ENCODE results near the gene C9orf85.
"Not testable (repeated sequence)": the region's sequence is repeated elsewhere in the genome, so short reads cannot be mapped to it uniquely, and the experiment has no call there.

Gene C9orf85, protein sequence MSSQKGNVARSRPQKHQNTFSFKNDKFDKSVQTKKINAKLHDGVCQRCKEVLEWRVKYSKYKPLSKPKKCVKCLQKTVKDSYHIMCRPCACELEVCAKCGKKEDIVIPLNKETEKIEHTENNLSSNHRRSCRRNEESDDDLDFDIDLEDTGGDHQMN

GRCh38 chr9:71911061-71911907, at the start of gene C9orf85, which contains the start of gene ABHD17B:
Gene C9orf85 (plus strand): TSS chr9:71911639. CDS start chr9:71911735, 96 bp downstream.
Gene ABHD17B (minus strand): TSS chr9:71911193. CDS start chr9:71875080, 36,113 bp downstream.
- DNase-seq (ENCODE audit: low read depth, low spot score): peak; percentile 100

- no peak for DNase-seq (ENCODE audit: low read depth, low spot score)
Observed at GRCh38 chr9:71863631-71864030, 47.8 kb upstream of the C9orf85 start.

DNA sequence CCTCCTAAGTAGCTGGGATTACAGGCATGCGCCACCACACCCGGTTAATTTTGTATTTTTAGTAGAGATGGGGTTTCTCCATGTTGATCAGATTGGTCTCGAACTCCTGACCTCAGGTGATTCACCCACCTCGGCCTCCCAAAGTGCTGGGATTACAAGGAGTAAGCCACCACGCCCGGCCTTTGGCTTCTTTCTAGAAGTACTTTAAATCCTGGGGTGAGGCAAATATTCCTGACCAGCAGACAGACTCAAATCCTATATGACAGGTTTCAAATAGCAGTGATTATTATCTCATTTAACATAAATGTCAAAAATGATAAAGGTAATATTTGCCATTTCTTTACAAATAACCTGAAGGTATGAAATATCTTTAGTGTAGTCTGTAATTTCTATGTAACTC, 36.1 kb upstream of the C9orf85 start:
- DNase-seq (ENCODE audit: low read depth, low spot score): no peak

- DNase-seq (ENCODE audit: low read depth, low spot score): no peak
Observed at GRCh38 chr9:71876106-71876505, 35.3 kb upstream of the C9orf85 start.

GRCh38 chr9:71876829-71877228, 34.6 kb upstream of the C9orf85 start:
- no peak for DNase-seq (ENCODE audit: low read depth, low spot score)

- no peak for DNase-seq (ENCODE audit: low read depth, low spot score)
Observed at GRCh38 chr9:71878327-71879274, 32.8 kb upstream of the C9orf85 start.

- DNase-seq (ENCODE audit: low read depth, low spot score): no peak
Observed at GRCh38 chr9:71879644-71880174, 31.7 kb upstream of the C9orf85 start.

- no peak for DNase-seq (ENCODE audit: low read depth, low spot score)
Observed at GRCh38 chr9:71884005-71884404, 27.4 kb upstream of the C9orf85 start.

- DNase-seq (ENCODE audit: low read depth, low spot score): no peak
Observed at GRCh38 chr9:71885467-71885866, 26.0 kb upstream of the C9orf85 start.

DNA sequence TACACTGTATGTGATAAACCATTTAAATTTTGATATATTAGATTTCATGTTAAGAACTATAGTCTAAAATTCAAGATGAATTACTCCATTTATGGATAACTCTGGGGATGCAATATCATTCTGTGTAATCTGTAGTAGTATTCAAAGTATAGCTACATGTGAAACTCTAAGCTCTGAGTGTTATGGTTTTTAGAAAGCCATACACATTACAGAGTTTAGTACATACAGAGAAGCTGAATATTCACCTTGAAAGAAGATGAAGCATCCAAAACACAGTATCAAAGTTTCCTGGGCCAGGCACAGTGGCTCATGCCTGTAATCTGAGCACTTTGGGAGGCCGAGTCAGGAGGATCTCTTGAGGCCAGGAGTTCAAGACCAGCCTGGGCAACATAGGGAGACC, 25.4 kb upstream of the C9orf85 start:
- no peak for DNase-seq (ENCODE audit: low read depth, low spot score)

- no peak for DNase-seq (ENCODE audit: low read depth, low spot score)
Observed at GRCh38 chr9:71886541-71886940, 24.9 kb upstream of the C9orf85 start.

DNA sequence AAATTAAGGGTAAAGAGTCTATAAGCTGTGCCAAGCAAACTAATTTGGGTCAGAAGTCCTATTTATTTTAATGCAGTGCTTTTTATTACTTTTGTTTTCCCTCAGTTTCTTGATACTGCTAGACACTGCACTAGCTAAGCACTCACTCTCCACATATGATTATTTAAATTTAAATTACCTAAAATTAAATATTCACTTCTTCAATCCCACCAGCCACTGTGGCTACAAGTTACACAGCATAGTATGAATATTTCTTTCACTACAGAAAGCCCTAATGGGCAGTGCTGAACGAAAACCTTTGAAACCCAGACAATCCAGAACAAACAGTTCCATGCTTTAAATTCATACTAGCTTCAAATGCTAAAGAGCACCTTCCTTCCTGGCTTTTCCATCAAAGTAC, 24.1 kb upstream of the C9orf85 start:
- DNase-seq (ENCODE audit: low read depth, low spot score): no peak

GRCh38 chr9:71890042-71890679, 21.3 kb upstream of the C9orf85 start:
- DNase-seq (ENCODE audit: low read depth, low spot score): no peak

GRCh38 chr9:71891557-71892189, 19.8 kb upstream of the C9orf85 start:
- DNase-seq (ENCODE audit: low read depth, low spot score): no peak

GRCh38 chr9:71895117-71895516, 16.3 kb upstream of the C9orf85 start:
- DNase-seq (ENCODE audit: low read depth, low spot score): no peak

DNA sequence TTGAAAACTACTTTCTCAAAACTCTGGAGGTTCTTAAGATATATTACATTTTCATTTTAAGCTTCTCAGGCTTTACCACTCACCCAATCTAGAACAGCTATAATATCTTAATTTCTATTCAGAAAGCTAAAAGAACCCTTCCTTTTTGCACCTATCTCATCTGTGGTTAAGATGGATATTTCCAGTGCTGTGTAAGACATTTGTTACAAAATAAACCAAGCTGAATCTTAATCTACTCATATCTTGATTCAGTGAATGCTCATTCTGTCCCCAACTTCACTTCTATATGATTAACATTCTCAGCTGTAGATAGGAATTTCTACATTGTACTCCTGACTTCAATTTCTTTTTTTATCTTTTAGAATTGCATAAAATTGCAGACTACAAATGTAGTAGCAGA, 15.5 kb upstream of the C9orf85 start:
- DNase-seq (ENCODE audit: low read depth, low spot score): no peak

DNA sequence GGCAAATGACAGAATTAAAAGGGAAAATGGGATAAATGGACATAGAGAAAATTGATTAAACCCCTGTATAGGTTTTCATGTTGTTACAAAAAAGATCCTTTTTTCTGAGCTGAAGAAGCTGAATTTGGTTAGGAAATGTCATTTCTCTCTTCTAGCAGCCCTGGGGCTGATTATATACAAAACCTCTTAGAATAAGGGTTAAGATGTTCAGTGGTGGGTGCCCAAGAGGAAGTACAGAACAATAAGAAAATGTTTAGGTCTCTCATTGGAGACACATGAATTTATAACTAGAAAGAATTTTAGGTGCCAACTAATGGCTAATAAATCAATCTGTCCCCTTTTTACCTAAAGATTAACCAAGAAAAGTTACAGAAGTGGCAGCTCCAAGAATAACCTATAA, 14.7 kb upstream of the C9orf85 start:
- no peak for DNase-seq (ENCODE audit: low read depth, low spot score)

GRCh38 chr9:71897577-71897976, 13.9 kb upstream of the C9orf85 start:
- no peak for DNase-seq (ENCODE audit: low read depth, low spot score)

DNA sequence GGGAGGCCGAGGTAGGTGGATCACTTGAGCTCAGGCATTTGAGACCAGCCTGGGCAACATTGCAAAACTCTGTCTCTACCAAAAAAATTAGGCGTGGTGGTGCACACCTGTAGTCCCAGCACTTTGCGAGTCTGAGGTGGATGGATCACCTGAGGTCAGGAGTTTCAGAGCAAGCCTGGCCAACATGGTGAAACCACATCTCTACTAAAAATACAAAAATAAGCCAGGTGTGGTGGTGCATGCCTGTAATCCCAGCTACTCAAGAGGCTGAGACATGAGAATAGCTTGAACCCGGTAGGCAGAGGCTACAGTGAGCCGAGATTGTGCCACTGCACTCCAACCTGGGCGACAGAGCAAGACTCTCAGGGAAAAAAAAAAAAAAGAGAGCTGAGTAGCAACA, 12.7 kb upstream of the C9orf85 start:
- not testable (repeated sequence) for DNase-seq (ENCODE audit: low read depth, low spot score)

DNA sequence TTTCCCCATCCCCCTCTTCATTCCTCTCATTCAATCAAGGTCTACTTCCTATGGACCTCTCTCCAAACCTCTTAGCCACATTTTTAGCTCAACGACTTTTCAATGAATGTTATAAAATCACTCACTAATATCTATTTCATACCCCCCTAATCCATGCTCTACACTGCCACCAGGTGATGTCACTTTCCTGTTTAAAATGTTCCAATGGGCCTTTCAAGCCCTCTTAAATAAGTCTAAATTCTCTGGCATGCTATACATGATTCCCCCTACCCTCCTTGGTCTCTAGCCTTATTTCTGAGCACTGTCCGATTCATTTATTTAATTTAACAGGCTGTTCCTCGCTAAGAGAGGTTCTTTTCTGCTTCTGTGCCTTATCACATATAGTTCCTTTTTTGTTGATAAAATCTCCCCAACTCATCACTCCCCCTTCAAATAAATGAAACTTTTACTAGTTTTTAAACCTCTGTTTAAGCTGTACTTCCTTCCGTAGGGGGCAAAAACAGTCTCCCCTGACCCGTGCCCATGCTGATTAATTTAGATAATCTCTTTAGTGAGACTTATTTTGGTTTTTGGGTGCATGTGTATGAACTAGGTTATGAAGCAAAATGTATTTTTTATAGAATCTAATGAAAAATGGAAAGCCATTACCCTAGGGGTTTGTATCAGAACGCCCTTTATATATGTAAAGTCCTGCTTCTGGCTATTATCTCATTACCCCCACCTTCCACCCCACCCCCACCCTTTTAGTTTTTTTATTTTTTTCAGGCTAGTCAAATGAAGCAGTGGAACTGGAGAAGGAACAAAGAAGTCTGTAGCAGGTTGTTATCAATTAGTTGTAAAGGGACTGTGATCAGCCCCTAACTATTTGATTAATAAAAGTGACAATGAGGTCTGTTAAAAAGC, 9.5 kb upstream of the C9orf85 start:
- DNase-seq (ENCODE audit: low read depth, low spot score): no peak

Data from ELF-1 (cell line).